Right hindlimb (tissue), 1 donor: ENCODE data around the gene ANTXR1.
"Not testable (repeated sequence)": the region's sequence is repeated elsewhere in the genome, so short reads cannot be mapped to it uniquely, and the experiment has no call there.

Experiments used
- DNase-seq: peaks from one replicate; pipeline ENCODE4 v3.0.0-alpha.2; 2018

ANTXR1 gene

GRCh38 chr2:69214898-69215297 lies 201.9 kb downstream of the ANTXR1 start:
- DNase-seq = peak; percentile 72

- DNase-seq = peak; percentile 86
Measured at GRCh38 chr2:69216535-69217332, 203.8 kb downstream of the ANTXR1 start.

- DNase-seq = no peak
Measured at GRCh38 chr2:69217333-69218080, 204.5 kb downstream of the ANTXR1 start.

- DNase-seq = no peak
Measured at GRCh38 chr2:69221512-69221911, 208.5 kb downstream of the ANTXR1 start.

- DNase-seq = no peak
Measured at GRCh38 chr2:69221960-69222751, 209.2 kb downstream of the ANTXR1 start.

GRCh38 chr2:69222953-69223658 lies 210.1 kb downstream of the ANTXR1 start:
- no peak for DNase-seq

GRCh38 chr2:69223759-69224511 lies 211.0 kb downstream of the ANTXR1 start:
- DNase-seq = no peak

- DNase-seq = peak; percentile 58
Measured at GRCh38 chr2:69224512-69224837, 211.5 kb downstream of the ANTXR1 start.

- DNase-seq = no peak
Measured at GRCh38 chr2:69225933-69226332, 213.0 kb downstream of the ANTXR1 start.

- no peak for DNase-seq
Measured at GRCh38 chr2:69226903-69227302, 213.9 kb downstream of the ANTXR1 start.

GRCh38 chr2:69227716-69228115 lies 214.7 kb downstream of the ANTXR1 start:
- no peak for DNase-seq

- DNase-seq = not testable (repeated sequence)
Measured at GRCh38 chr2:69230946-69231345, 218.0 kb downstream of the ANTXR1 start.

- no peak for DNase-seq
Measured at GRCh38 chr2:69231612-69232277, 218.8 kb downstream of the ANTXR1 start.

- DNase-seq = not testable (repeated sequence)
Measured at GRCh38 chr2:69235835-69236234, 222.9 kb downstream of the ANTXR1 start.

GRCh38 chr2:69237070-69237670 lies 224.2 kb downstream of the ANTXR1 start:
- DNase-seq = no peak

- no peak for DNase-seq
Measured at GRCh38 chr2:69238449-69239031, 225.6 kb downstream of the ANTXR1 start.

- DNase-seq = peak; percentile 79
Measured at GRCh38 chr2:69241093-69241492, 228.1 kb downstream of the ANTXR1 start.

GRCh38 chr2:69241664-69242514 lies 228.9 kb downstream of the ANTXR1 start:
- DNase-seq = peak; percentile 43

- DNase-seq = peak; percentile 80
Measured at GRCh38 chr2:69242651-69243051, 229.7 kb downstream of the ANTXR1 start.

- no peak for DNase-seq
Measured at GRCh38 chr2:69243652-69244051, 230.7 kb downstream of the ANTXR1 start.
